ENCODE data around the gene RAG1. TPM values are rescaled to one million over a fixed set of nuclear protein-coding genes. Genes with fewer than 3 reads are reported as not detected.
A peak's percentile ranks its signal among the peaks of the same experiment; 100 is the strongest.

The RAG1 gene
- total RNA-seq, 1 donor from 2014 or later = 0.41 TPM

DNA sequence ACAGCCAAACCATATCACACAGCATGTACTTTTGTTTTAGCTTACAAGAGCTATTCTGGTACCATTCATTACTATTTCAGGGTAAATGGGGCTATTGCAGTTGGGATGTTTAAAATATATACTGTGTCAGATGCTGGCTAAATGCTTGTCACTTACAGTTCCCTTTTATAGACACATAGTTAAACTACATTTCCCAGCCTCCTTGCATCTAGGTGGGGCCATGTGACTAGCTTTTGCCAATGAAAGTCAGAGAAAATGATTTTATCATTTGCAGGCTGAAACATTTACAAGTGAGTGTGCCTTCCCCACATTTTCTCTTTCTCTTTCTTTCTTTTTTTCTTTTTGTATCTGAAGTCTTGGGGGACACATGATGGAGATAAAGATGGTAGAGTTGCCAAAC, 18.7 kb downstream of the RAG1 start:
- no peak for FAIRE-seq
- DNase-seq (ENCODE audit: low spot score in 2 of 2) = no peak

DNA sequence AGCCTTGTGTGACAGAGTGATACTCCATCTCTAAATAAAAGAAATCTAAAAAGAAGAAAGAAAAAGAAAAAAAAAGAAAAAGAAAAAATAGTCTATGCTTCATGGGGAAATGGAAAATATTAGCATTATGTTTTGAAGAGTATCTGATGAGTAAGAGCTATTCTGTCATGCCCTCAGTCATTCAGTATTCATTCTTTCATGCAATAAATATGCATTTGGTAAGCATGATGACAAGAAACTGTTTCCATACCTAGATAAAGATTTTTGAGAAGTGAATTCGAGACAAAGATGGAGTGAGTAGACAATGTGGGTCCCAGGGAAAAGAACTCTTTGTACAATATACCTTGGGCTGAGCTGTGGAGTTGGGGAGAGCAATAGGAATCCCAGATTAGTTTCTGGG, 20.3 kb downstream of the RAG1 start:
- DNase-seq (ENCODE audit: low spot score in 2 of 2) (no peak), FAIRE-seq (no peak)

DNA sequence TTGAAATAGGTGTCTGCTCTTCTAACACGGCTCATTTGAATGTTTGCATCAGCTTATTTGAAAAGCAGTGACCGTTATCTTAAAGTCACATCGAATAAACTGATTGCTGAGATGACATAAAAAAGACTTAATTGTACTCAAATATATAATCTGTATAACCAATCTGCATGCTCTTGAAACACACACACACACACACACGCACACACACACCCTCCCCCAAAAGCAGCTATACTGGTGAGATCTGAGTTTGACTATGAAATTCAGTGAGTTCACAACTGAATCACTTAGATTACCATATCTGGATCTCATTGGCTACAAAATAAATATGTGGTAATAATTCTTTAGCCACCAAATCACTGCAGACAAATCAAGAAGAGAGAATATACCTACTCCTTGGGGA, 22.7 kb downstream of the RAG1 start:
- DNase-seq (ENCODE audit: low spot score in 2 of 2) = no peak
- no peak for FAIRE-seq

DNA sequence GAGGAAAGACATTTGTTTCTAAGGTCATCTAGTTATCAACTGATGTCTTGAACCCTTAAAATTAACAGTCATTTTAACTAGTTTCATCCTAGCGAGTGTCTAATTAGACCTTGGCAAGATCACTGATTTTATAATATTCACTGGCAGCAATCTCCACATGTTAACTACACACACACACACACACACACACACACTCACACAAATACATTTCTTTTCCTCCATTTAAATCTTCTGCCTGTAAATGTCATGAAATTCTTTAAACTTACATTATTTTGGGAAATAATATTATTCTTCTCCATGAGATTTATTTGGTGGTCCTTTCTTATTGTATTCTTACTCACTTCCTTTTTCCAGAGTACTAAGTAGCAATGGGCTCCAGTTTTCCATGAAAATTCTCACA, 23.6 kb downstream of the RAG1 start:
- FAIRE-seq = no peak
- DNase-seq (ENCODE audit: low spot score in 2 of 2) = no peak

DNA sequence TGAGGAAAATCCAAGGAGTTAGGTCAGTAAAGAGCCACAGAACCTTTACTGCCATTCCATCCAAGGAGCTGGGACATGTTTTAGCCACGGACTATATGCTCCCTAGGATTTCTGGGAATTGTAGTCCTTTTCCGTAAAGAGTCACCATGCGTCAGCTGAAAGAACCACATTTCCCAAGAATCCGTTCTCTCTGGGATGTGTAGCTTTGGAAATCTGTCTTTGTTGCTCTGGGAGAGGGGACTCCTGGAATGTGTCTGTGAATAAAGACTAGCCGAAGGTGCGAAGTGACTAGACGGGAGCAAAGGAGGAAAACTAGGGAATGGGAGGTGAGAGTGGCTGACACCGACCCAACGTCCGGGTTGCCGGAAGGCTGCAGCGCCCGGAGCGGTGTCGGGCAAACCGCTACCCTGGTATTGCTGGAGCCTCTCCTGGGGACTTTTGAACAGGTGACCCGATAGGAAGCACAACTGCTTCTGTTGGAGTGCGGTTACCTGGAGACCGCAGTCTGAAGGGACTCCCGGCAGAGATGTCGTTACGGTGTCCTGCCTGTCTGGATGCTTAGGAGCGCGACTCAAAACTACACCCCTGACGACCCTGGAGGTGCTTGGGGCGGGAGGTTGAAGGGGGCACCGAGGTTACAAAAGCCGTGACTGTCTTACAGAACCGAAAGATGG, 26.6 kb downstream of the RAG1 start, which contains the start of gene IFTAP:
Gene IFTAP (plus strand): TSS at position 187 of the 674 bp plus-strand sequence. CDS start 15,602 bp downstream, outside the sequence.
- FAIRE-seq (peak; percentile 42), DNase-seq (ENCODE audit: low spot score in 2 of 2) (peak; percentile 58 to 75)

DNA sequence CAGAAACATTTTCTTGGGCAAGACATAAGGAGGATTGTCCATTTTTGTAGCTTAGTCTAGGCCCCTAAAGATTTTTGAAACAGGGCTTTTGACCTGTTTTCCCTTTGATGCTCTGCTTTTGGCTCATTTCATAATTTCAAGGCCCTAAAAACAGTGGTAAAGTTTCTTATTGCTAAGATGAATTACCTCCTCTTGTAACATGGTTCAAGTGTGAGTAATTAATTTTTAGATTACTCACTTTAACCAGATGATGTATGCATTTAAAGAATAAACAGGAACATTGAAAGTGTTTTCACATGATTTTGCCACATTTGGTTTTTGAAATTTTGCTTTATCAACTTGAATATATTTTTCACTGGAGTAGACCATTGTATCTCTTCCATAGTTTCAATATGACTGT, 29.1 kb downstream of the RAG1 start:
- DNase-seq (ENCODE audit: low spot score in 2 of 2) (no peak), FAIRE-seq (no peak)

DNA sequence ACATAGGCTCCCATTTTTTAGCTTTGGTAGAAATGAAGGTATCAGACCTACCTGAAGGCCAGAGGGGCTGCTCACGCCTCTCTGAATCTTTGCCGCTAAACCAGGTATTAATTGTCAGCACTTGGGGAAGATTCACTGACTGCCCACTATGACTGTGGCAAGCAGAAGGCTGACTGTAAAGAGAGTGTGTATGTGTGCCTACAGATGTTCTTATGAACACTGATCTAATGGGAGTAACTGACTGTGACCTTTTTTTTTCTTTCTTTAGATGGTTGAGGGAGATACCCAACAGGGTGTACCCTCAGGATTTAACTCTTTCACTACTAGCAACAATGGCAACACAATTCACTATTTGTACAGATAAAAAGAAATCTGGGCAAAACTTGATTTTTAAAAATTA, 30.2 kb downstream of the RAG1 start, which contains the start of gene RAG2:
Gene RAG2 (minus strand): TSS at position 186 of the 400 bp plus-strand sequence. CDS start 4,068 bp downstream, outside the sequence.
- DNase-seq (ENCODE audit: low spot score in 2 of 2) (no peak), FAIRE-seq (no peak)

DNA sequence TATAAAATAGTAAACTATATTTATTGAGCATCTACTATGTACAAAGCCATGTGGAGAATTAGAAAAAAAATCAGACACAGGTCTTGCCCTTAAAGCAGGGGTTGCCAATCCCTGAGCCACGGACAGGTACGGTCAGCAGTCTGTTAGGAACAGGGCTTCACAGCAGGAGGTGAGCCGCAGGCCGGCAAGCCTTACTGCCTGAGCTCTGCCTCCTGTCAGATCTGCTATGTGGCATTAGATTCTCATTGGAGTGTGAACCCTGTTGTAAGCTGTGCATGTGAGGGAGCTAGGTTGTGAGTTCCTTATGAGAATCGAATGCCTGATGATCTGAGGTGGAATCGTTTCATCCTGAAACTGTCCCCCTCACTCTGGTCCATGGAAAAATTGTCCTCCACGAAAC, 32.4 kb downstream of the RAG1 start:
- no peak for DNase-seq (ENCODE audit: low spot score in 2 of 2)
- FAIRE-seq = no peak

DNA sequence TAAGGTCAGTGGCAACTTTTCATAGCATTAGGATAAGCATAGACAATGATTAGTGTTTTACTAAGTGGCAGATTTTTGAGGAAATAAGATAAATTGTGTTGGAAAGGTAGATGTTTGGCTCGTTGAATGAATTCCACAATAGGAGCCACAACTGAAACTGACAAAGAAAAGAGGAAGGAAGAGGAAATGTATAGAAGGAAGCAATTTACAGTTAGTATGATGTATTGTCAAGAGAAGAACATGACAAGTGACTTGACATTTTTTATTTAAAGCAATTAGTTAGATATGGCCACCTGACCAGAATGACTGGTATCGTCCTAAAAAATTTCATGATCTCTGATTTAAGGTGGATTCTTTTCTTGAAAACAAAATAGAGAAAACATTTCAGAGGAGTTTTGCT, 33.3 kb downstream of the RAG1 start:
- DNase-seq (ENCODE audit: low spot score in 2 of 2) (no peak), FAIRE-seq (no peak)

DNA sequence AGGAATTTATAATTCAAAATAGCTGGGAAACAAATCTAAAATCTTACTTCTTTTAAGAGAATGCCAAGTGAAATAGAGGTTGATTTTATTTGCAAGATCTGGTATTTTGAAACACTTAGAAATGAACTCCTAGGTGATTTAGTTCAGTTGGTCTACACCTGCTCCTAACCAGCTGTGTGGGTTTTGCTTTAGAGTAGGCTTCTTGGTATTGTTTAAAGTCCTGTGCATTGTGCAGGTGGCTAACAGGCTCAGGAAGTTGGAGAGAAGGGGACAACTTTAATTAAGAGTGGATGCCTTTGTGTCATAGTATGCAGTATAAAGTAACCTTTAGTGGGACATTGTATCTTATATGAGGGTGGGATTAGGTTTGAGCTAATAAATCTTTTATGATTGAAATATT, 34.3 kb downstream of the RAG1 start:
- FAIRE-seq = no peak
- DNase-seq (ENCODE audit: low spot score in 2 of 2) = no peak

DNA sequence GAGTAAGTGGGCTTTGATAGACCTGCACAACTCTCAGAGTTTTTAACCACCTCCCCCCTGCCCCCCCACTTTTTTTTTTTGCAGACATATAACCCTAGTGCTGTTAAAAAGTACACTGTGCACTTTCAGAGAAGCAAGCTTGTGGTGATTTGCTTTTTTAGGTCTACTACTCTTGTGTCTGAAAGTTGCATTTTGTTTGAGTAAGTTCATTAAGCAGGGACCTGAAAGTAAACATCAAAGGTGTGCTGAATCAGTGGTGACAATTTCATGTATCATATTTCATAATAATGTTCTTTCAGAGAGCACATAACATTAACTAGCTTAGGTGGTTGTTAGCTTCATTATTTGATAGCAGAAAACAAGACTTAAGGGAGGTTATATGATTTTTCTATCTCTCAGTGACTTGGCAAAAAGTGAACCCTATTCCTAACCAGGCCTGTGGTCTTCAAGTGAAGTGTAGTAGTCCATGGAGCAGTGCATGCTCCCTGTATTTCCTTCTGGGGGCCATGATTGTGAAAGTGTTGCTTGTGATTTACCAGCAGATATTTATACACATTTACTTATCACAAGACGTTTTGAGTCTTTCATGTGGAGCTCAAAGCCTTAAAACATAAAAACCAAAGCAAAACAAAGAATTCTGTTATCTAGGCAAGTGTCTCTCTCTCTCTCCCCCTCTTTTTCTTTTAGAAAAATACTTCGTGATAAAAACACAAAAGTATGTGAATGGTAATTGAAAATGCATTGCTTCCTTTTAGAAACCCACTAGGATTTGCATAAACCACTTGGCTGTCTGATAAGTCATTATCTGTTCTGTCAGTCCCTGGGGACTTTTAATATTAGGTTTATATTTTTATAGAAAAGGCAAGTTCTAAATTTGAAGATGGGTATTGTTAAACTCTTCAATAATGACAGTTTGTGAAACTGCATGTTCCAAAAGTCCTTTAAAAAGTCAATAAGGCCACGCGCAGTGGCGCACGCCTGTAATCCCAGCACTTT, 37.7 kb downstream of the RAG1 start:
- no peak for FAIRE-seq

DNA sequence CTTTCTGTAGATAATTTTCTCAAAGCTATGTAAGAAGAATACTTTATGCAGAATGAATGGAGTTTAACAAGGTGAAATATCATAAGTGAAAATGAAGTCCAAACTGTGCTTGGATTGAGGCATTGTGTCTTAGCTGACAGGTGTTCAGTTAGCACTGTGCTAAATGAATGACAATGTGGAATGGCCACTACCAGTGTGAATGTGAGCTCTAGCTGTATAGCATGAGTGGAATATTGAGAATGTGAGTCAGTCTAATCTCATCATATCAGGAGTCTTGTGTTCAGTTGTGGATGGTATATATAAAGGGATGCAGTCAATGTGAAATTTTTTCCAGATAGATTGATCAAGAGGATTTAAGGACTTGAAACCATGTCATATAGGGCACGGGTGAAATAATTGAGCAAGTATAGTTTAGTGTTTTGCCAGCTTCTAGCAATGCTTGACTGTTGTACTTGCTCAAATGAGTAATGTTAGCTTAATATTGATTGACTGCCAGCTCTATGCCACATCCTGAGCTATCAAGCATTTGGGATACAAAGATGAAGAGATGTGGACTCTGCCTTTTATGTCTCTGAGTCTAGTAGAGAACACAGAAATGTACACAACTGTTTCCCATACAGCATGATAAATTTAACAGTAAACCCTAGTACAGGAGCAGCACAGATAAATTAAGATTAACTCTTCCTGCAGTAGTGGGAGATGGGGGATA, 40.8 kb downstream of the RAG1 start:
- no peak for FAIRE-seq
- no peak for DNase-seq (ENCODE audit: low spot score in 2 of 2)

More for the DNA sequence above, 37.7 kb downstream of the RAG1 start:
- no peak for DNase-seq (ENCODE audit: low spot score in 2 of 2)

DNA sequence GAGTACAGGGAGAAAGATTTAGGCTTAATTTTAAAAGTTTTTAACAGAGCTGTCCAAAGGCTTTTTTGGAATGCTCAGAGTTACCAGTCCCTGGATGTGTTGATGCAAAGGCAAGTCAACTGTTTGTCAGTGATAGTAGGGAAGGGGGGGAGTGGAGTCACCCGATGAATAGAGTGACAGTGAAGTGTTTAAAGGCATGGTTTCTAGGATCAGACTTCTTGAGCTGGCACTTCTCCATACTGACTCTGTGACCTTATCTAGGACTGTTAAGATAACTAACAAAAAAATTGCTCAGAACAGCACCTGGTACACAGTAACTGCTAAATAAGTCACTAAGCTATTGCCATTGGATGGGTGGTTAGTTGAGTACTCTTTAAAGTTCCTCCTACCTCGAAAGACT, 41.6 kb downstream of the RAG1 start:
- FAIRE-seq (no peak), DNase-seq (ENCODE audit: low spot score in 2 of 2) (no peak)

DNA sequence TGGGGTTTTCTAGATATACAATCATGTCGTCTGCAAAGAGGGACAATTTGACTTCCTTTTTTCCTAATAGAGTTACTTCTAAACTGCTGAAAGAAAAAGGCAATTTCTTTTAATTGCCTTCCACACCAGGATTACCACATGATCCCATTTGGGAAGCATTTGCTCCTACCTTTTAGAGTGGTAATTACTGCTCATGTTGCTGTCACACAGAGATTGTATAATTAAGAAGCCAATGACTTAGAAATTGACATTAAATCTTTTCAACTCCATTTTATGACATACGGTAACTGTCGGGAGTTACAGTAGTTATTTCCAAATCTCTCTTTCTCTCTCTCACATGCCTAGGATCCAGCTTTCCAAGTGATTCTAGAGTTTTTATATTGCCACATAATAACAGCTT, 48.0 kb downstream of the RAG1 start:
- DNase-seq (ENCODE audit: low spot score in 2 of 2) (no peak), FAIRE-seq (no peak)

DNA sequence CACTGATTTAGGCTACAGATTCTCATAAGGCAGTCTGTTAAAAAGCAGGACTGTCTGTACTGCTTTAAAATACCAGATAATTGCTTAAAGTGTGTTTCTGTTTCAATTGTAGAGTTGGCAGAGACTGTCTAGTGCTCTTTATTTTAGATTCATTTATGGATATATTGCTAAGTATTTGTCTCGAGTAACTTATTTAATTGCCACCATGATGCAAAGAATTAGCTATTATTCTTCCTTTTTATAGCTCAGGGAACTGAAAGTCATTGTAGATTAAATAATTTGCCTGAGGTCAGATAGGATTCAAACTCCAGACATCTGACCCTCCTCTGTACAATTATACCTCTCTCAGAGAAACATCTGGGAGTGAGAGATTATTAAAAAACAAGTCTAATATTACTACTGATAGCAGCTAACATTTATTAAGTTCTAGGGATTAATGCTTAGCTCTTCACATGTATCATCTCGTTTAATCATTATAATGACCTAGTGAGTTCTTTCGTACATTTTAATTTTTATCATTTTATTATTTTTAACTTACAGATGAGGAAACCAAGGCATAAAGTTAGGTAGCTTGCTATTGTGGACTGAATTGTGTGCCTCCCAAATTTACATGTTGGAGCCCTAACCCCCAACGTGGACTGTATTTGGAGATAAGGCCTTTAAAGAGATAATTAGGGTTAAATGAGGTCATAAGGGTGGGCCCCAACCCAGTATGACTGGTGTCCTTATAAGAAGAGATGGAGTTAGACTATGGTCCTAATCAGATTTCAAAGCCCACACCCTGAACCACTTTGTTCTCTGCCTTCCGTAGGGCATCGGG, 49.9 kb downstream of the RAG1 start:
- FAIRE-seq (no peak), DNase-seq (ENCODE audit: low spot score in 2 of 2) (no peak)

DNA sequence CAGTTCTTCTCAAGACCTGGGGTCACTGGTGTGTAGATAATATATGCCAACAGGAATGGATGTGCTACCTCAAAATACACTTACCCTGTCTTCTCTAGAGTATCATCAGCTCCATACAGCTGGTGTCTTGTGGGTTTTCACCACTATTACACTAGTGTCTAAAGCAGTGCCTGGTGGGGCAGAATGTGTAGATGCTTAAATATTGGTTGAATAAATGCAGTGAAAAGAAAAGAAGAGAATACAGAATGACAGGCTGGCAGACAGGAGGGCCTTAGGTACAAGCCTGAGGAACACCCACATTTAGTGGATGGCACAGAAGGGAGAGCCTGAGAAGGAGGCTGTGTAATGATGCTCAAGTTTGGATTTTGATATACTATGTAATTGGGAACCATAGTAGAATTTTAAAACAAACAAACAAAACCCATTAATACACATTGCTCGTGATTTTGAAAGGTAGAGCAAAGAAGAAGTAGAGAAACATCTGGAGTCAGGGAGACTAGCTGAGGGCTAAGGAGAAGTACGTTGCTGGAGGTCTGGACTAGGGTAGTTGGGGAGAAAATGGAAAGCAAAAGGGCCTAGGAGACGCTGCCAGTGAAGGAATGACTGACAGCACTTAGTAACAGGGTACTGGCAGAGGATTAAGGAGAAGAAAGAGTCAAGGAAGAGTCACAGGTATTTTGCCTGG, 50.7 kb downstream of the RAG1 start:
- DNase-seq (ENCODE audit: low spot score in 2 of 2) = no peak
- FAIRE-seq = no peak

DNA sequence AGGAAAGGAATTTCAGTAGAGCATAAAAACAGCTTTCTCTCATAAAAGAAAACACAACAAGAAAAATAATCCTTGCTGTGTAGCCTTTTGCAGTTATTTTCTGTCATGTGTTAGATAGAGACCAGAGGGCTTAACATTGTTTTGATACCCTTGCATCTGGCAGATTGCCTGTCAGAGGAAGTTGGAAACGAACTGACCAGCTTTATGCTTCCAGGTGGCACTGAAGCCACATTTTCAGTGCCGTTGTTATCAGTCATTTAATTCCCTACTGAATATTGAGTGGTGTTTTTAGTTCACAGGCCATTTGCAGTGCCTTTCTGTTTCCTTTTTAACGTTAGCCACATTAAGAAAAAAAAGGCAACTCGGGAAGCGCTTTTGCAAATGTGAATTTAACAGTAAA, 51.7 kb downstream of the RAG1 start:
- FAIRE-seq = no peak
- no peak for DNase-seq (ENCODE audit: low spot score in 2 of 2)

DNA sequence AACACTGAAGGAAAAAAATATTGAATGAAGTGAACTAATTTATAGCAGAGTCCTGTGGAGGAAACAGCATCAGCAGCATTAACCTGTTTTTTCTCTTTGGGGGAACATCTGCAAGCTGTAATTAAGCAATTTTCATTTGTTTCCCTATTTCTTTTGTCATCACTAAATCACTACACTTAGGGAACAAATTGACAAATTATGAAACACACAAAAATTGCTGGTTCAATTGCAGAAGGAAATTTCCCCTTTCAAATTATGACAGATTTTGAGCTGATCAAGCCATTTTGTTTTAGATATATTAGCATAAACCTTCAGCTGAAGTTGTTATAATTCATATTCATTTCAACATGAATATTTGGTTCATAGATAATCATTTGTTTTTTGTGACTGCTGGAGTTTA, 52.4 kb downstream of the RAG1 start:
- FAIRE-seq (no peak), DNase-seq (ENCODE audit: low spot score in 2 of 2) (no peak)

DNA sequence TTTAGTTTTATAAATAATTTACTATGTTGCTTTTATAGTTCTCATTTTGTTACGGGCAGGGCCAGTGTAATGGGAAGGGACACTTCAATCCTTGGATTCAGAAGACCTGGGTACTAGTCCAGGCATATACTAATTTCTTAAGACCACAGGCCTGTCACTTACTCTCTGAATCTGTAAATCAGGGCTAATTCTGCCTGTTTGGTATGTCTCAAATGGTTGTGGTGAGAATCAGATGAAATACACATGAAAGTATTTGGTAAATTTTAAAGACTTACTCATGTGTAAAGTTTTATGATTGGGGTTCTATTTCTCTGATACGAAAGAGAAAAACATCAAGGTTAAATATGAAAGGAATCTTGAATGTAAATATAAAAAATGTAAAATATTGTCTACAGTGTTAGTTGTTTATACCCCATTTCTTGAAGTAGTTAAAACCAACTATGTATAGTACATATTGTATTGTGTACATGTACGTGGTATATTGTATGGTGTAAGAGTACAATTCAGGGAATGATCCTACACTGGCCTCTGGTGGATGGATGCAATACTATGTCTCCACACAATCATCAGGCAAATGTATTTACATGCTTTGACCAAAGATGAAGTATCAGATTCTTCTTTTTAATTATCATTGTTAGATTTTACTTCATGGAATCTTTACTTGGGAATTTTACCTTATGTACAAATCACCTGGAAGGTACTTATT, 54.8 kb downstream of the RAG1 start:
- FAIRE-seq (peak; percentile 66), DNase-seq (ENCODE audit: low spot score in 2 of 2) (no peak)
